ENCODE results near the gene GPR146. TPM values are rescaled to one million over a fixed set of nuclear protein-coding genes. Genes with fewer than 3 reads are reported as not detected.
"Not testable (repeated sequence)": the region's sequence is repeated elsewhere in the genome, so short reads cannot be mapped to it uniquely, and the experiment has no call there.

GPR146 gene
- total RNA-seq, 1 donor from 2014 or later: 8.7 TPM

- DNase-seq (ENCODE audit: low spot score): no peak
Observed at GRCh38 chr7:1025743-1026581, 18.4 kb upstream of the GPR146 start.

GRCh38 chr7:1026721-1027161 lies 17.6 kb upstream of the GPR146 start:
- DNase-seq (ENCODE audit: low spot score): no peak

- DNase-seq (ENCODE audit: low spot score): no peak
Observed at GRCh38 chr7:1027242-1028043, 16.9 kb upstream of the GPR146 start.

- peak; percentile 92 for DNase-seq (ENCODE audit: low spot score)
Observed at GRCh38 chr7:1028044-1028770, 16.1 kb upstream of the GPR146 start.

GRCh38 chr7:1028775-1029636 lies 15.3 kb upstream of the GPR146 start:
- peak; percentile 92 for DNase-seq (ENCODE audit: low spot score)

GRCh38 chr7:1029637-1030443 lies 14.5 kb upstream of the GPR146 start:
- no peak for DNase-seq (ENCODE audit: low spot score)

GRCh38 chr7:1030444-1031070 lies 13.8 kb upstream of the GPR146 start:
- no peak for DNase-seq (ENCODE audit: low spot score)

GRCh38 chr7:1031716-1032455 lies 12.5 kb upstream of the GPR146 start:
- no peak for DNase-seq (ENCODE audit: low spot score)

- no peak for DNase-seq (ENCODE audit: low spot score)
Observed at GRCh38 chr7:1032536-1033181, 11.7 kb upstream of the GPR146 start.

- no peak for DNase-seq (ENCODE audit: low spot score)
Observed at GRCh38 chr7:1033546-1034145, 10.7 kb upstream of the GPR146 start.

GRCh38 chr7:1034769-1035168 lies 9.6 kb upstream of the GPR146 start:
- DNase-seq (ENCODE audit: low spot score): not testable (repeated sequence)

- DNase-seq (ENCODE audit: low spot score): not testable (repeated sequence)
Observed at GRCh38 chr7:1036164-1036928, 8.0 kb upstream of the GPR146 start.

GRCh38 chr7:1040233-1040632 lies 4.1 kb upstream of the GPR146 start:
- DNase-seq (ENCODE audit: low spot score): not testable (repeated sequence)

GRCh38 chr7:1040790-1041189 lies 3.6 kb upstream of the GPR146 start:
- no peak for DNase-seq (ENCODE audit: low spot score)

- no peak for DNase-seq (ENCODE audit: low spot score)
Observed at GRCh38 chr7:1041551-1042491, 2.5 kb upstream of the GPR146 start.

GRCh38 chr7:1042492-1042833 lies 1.9 kb upstream of the GPR146 start:
- DNase-seq (ENCODE audit: low spot score): no peak

Data from ureter (tissue), 1 donor.